Measurements from ENCODE around the gene SHLD1. TPM values are rescaled to one million over a fixed set of nuclear protein-coding genes. Genes with fewer than 3 reads are reported as not detected.
"Not testable (repeated sequence)": the region's sequence is repeated elsewhere in the genome, so short reads cannot be mapped to it uniquely, and the experiment has no call there.

The SHLD1 gene
- total and polyA plus RNA-seq, 4 donors = 2.3 to 9.5 (median 4.0) TPM

DNA sequence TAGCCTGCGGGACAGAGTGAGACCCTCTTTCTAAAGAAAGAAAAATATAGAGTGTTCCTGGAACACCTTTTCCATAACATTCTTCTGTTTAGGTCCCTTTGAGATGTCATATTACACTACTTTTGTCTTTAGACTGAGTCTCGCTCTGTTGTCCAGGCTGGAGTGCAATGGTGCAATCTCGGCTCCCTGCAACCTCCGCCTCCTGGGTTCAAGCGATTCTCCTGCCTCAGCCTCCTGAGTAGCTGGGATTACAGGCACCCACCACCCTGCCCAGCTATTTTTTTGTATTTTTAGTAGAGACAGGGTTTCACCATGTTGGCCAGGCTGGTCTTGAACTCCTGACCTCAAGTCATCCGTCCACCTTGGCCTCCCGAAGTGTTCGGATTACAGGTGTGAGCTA is 31.2 kb downstream of the SHLD1 start:
- ATAC-seq (ENCODE audit: low FRiP score); H3K9me3 ChIP-seq (ENCODE audit: control insufficient read depth, low read length); DNase-seq; H3K27me3 ChIP-seq (ENCODE audit: control insufficient read depth in 1 of 2, insufficient read depth in 2 of 2, low read length in 1 of 2); H3K36me3 ChIP-seq (ENCODE audit: control insufficient read depth in 1 of 2, insufficient read depth in 2 of 2, low read length in 1 of 2); H3K4me3 ChIP-seq (ENCODE audit: low read length in 2 of 2); H3K27ac ChIP-seq (ENCODE audit: low read depth in 1 of 2, low read length in 2 of 2); H3K4me1 ChIP-seq (ENCODE audit: control insufficient read depth in 1 of 2, insufficient read depth in 2 of 2, low read length in 2 of 2): not testable (repeated sequence)
- intact Hi-C loops (cut with DNase I) = loop anchor here in 1 of 2 donors (10.0 kb wide), 2 partner anchors 217 to 293 kb away; no protein-coding TSS in a partner anchor
- 79 to 93% methylated on average over 8 of the region's 8 CpGs for WGBS, 2 donors

DNA sequence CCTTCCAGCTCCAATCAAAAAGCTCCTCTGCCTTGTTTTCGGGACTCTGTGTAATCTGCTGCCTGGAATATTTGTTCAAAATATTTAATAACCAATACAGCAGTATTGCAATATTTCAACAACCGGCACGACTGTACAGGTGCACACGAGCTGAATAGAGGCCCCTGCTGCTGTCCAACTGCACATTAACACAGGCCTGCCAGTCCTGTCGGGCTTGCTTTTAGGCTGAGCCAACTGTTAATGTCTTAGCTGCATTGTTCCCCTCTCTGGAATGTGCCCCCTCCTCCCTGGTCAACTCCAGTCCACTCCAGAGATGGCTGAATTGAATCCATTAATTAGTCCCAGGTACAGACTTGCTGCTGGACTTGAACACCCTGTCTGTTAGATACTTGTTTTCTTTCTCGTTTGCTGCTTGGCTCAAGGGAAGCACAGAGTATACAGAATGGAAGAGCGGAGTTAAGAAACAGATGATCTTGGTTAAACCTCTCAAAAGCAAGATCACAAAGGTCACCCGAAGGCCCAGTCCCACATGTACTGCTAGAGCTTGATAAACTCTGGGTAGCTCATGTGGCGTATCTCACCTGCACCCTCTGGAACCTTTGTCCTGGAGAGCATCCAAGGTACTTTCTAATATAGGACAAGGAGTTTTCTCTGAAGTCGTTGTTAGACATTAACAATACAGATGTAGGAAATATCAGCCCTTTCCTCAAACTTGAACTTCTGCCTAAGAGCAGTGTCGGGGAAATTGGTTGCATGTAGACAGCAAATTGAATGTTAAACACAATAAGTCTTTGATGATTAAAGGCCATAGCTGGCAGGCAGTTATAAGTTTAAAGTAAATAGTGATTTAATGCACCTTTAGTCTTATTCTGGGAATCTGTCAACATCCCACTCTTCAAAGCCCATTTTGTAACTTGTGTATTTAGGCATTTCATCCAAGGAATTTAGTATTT is 31.9 kb downstream of the SHLD1 start:
- intact Hi-C loops (cut with DNase I) = loop anchor here in 1 of 2 donors (10.0 kb wide), 2 partner anchors 217 to 293 kb away; no protein-coding TSS in a partner anchor
- Histone ChIP-seq H3K4me1 (ENCODE audit: control insufficient read depth in 1 of 2, insufficient read depth in 2 of 2, low read length in 2 of 2) (no peaks in the 10 kb centered on the region), H3K4me3 (ENCODE audit: low read length in 2 of 2) (no peak overlapping the region), H3K9me3 (ENCODE audit: control insufficient read depth, low read length) (no peaks in the 10 kb centered on the region), H3K27me3 (ENCODE audit: control insufficient read depth in 1 of 2, insufficient read depth in 2 of 2, low read length in 1 of 2) (no peaks in the 10 kb centered on the region), H3K27ac (ENCODE audit: low read depth in 1 of 2, low read length in 2 of 2) (no peak overlapping the region), H3K36me3 (ENCODE audit: control insufficient read depth in 1 of 2, insufficient read depth in 2 of 2, low read length in 1 of 2) (no peaks in the 10 kb centered on the region)
- WGBS, 2 donors = 58 to 69% methylated on average over 11 of the region's 11 CpGs
- DNase-seq (no peak), ATAC-seq (ENCODE audit: low FRiP score) (no peak)

DNA sequence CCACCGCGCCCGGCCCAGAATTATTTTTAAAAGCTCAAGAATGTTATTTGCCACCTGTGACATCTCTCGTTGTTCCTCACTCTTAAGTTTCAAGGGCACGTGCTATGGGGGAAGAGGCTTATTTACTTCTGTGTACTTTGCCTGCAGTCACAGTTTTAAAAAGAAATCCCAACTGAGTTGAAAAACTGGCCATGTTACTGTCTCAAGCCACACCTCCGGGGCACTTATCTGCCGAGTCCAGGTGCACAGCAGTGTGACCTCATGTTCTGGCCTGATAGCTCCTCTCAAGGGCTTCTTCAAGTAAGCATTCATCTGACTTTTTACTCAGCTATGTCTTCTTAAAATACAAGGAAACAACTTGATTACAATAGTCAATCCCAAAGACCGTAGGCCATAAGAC is 34.5 kb downstream of the SHLD1 start:
- intact Hi-C loops (cut with DNase I) = loop anchor here (5.0 to 10.0 kb wide), 3 partner anchors 220 to 293 kb away; no protein-coding TSS in a partner anchor
- WGBS, 2 donors = 96 to 97% methylated on average over 8 of the region's 8 CpGs

DNA sequence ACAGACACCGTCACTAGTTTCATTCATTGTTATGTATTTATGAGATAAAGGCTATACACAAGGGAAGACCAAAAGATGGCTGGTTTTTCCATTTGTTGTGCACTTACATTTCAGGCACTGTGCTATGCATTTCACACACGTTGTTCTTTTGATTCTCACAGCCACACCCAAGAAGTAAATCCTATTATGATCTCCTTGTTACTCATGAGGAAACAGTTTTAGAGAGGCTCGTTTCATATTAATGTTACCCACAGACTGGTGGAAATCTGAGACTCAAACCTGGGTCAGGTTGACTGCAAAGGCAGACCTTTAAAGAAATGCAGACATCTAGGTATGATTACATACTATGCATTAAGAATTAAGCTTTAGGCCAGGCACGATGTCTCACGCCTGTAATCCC is 34.9 kb downstream of the SHLD1 start:
- Histone ChIP-seq H3K9me3 (ENCODE audit: control insufficient read depth, low read length) (no peaks in the 10 kb centered on the region), H3K27ac (ENCODE audit: low read depth in 1 of 2, low read length in 2 of 2) (no peak overlapping the region), H3K4me1 (ENCODE audit: control insufficient read depth in 1 of 2, insufficient read depth in 2 of 2, low read length in 2 of 2) (no peaks in the 10 kb centered on the region), H3K4me3 (ENCODE audit: low read length in 2 of 2) (no peak overlapping the region), H3K36me3 (ENCODE audit: control insufficient read depth in 1 of 2, insufficient read depth in 2 of 2, low read length in 1 of 2) (no peaks in the 10 kb centered on the region), H3K27me3 (ENCODE audit: control insufficient read depth in 1 of 2, insufficient read depth in 2 of 2, low read length in 1 of 2) (no peaks in the 10 kb centered on the region)
- no peak for DNase-seq
- 89 to 91% methylated on average over 5 of the region's 5 CpGs for WGBS, 2 donors
- ATAC-seq (ENCODE audit: low FRiP score) = no peak
- intact Hi-C loops (cut with DNase I) = loop anchor here (5.0 to 10.0 kb wide), 3 partner anchors 220 to 292 kb away; no protein-coding TSS in a partner anchor

More for the DNA sequence above, 34.5 kb downstream of the SHLD1 start:
- no peak for ATAC-seq (ENCODE audit: low FRiP score)
- Histone ChIP-seq H3K9me3 (ENCODE audit: control insufficient read depth, low read length) (no peaks in the 10 kb centered on the region), H3K4me3 (ENCODE audit: low read length in 2 of 2) (no peak overlapping the region), H3K27ac (ENCODE audit: low read depth in 1 of 2, low read length in 2 of 2) (no peak overlapping the region), H3K4me1 (ENCODE audit: control insufficient read depth in 1 of 2, insufficient read depth in 2 of 2, low read length in 2 of 2) (no peaks in the 10 kb centered on the region), H3K36me3 (ENCODE audit: control insufficient read depth in 1 of 2, insufficient read depth in 2 of 2, low read length in 1 of 2) (no peaks in the 10 kb centered on the region), H3K27me3 (ENCODE audit: control insufficient read depth in 1 of 2, insufficient read depth in 2 of 2, low read length in 1 of 2) (no peaks in the 10 kb centered on the region)
- no peak for DNase-seq

DNA sequence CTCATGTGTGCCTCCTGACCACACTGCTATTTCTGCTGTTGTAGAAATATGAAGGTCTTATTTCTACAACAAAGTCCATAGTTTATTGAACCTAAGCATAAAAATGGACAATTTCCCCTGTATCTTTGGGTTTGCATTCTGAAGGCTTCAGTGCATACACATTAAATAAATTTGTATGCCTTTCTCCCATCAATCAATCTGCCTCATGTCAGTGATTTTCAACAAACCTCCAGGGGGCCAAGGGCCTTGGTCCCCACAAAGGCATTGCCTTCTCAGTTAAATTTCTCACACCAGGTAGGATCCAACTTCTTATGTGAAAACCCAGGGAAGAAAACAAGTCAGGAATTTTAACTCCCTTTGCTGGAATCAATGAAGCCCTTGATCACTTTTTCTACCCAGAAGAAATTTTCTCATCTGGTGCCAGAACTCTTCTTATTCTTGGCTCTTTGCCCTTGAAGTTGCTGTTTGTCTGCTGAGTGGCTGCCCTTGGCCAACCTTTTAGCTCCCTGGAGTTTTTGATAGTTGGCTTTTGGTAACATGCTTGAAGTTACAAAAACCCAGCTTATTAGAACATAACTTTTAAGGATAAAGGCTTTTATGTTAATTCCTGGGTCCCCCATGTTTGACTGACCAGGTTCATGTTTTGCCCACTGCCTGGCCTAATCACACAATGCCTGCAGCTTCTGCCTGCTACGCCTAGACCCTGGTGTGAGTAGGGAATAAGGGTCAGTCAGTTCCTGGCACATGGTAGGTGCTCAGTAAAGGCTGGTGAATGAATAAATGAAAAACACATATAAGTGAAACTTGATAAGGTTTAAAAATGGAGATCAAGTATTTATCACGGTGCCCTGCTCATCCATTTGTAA is 37.0 kb downstream of the SHLD1 start:
- ATAC-seq (ENCODE audit: low FRiP score) = peak; percentile 16

DNA sequence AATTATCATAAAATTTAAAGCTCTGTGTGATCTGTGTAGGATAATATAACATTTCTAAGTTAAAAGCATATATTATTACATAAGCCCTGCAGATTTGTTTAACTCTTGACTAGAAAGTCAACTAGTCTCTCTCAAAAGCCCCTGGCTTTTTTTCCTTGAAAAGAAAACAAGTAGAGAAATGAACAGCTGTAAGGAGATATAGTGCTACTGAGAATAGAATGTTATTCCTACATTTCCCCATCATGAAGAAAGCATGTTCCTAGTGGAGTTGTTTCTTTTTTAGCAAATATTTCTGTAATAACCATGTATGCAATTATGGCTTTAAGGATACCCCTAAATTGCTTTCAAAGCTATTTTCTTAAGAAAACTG is 37.6 kb downstream of the SHLD1 start:
- H3K27me3 ChIP-seq (ENCODE audit: control insufficient read depth in 1 of 2, insufficient read depth in 2 of 2, low read length in 1 of 2) = no peaks in the 10 kb centered on the region
- no peaks in the 10 kb centered on the region for H3K9me3 ChIP-seq (ENCODE audit: control insufficient read depth, low read length)
- no peak for ATAC-seq (ENCODE audit: low FRiP score)

More for the DNA sequence above, 37.0 kb downstream of the SHLD1 start:
- Histone ChIP-seq H3K4me1 (ENCODE audit: control insufficient read depth in 1 of 2, insufficient read depth in 2 of 2, low read length in 2 of 2) (no peaks in the 10 kb centered on the region), H3K36me3 (ENCODE audit: control insufficient read depth in 1 of 2, insufficient read depth in 2 of 2, low read length in 1 of 2) (no peaks in the 10 kb centered on the region), H3K27ac (ENCODE audit: low read depth in 1 of 2, low read length in 2 of 2) (no peak overlapping the region), H3K27me3 (ENCODE audit: control insufficient read depth in 1 of 2, insufficient read depth in 2 of 2, low read length in 1 of 2) (no peaks in the 10 kb centered on the region), H3K9me3 (ENCODE audit: control insufficient read depth, low read length) (no peaks in the 10 kb centered on the region), H3K4me3 (ENCODE audit: low read length in 2 of 2) (no peak overlapping the region)
- intact Hi-C loops (cut with DNase I) = loop anchor here (5.0 to 10.0 kb wide), 3 partner anchors 222 to 290 kb away; no protein-coding TSS in a partner anchor
- no peak for DNase-seq
- 91 to 92% methylated on average over 2 of the region's 2 CpGs for WGBS, 2 donors

DNA sequence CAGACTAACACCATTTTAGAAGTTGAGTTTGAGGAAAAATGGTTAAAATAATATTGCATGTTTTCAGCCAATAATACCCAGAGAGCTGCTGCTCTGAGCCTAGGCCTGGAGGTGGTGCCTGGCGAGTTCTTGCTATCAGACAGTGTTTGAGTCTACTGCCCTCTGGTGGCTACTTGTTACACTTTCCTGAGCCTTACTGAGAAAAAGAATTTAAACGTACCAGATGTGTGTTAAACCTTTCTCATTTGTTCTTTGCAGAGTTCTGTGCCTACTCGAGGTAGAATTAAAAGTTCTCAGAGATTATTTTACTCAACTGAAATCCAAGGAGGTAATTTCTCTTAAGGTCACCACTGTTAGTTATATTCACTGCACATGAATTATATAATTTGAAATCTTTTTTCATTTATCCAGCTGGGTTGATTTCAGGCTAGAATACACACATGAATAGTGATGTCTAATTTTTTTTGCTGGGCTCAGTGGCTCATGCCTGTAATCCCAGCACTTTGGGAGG is 38.2 kb downstream of the SHLD1 start:
- H3K4me1 ChIP-seq (ENCODE audit: control insufficient read depth in 1 of 2, insufficient read depth in 2 of 2, low read length in 2 of 2) = no peaks in the 10 kb centered on the region
- no peaks in the 10 kb centered on the region for H3K36me3 ChIP-seq (ENCODE audit: control insufficient read depth in 1 of 2, insufficient read depth in 2 of 2, low read length in 1 of 2)
- 1 to 3% methylated on average over 3 of the region's 3 CpGs for WGBS, 2 donors
- DNase-seq (peak; percentile 81 to 82), ATAC-seq (ENCODE audit: low FRiP score) (peak; percentile 92)
- no peaks in the 10 kb centered on the region for H3K9me3 ChIP-seq (ENCODE audit: control insufficient read depth, low read length)
- no peaks in the 10 kb centered on the region for H3K27me3 ChIP-seq (ENCODE audit: control insufficient read depth in 1 of 2, insufficient read depth in 2 of 2, low read length in 1 of 2)
- no peak overlapping the region for H3K27ac ChIP-seq (ENCODE audit: low read depth in 1 of 2, low read length in 2 of 2)
- H3K4me3 ChIP-seq (ENCODE audit: low read length in 2 of 2) = no peak overlapping the region
- intact Hi-C loops (cut with DNase I) = loop anchor here (1.0 to 10.0 kb wide), 4 partner anchors 224 to 289 kb away; no protein-coding TSS in a partner anchor

More for the DNA sequence above, 37.6 kb downstream of the SHLD1 start:
- Histone ChIP-seq H3K4me1 (ENCODE audit: control insufficient read depth in 1 of 2, insufficient read depth in 2 of 2, low read length in 2 of 2) (no peaks in the 10 kb centered on the region), H3K4me3 (ENCODE audit: low read length in 2 of 2) (no peak overlapping the region), H3K27ac (ENCODE audit: low read depth in 1 of 2, low read length in 2 of 2) (no peak overlapping the region), H3K36me3 (ENCODE audit: control insufficient read depth in 1 of 2, insufficient read depth in 2 of 2, low read length in 1 of 2) (no peaks in the 10 kb centered on the region)
- no peak for DNase-seq
- intact Hi-C loops (cut with DNase I) = loop anchor here (1.0 to 10.0 kb wide), 4 partner anchors 223 to 290 kb away; no protein-coding TSS in a partner anchor

DNA sequence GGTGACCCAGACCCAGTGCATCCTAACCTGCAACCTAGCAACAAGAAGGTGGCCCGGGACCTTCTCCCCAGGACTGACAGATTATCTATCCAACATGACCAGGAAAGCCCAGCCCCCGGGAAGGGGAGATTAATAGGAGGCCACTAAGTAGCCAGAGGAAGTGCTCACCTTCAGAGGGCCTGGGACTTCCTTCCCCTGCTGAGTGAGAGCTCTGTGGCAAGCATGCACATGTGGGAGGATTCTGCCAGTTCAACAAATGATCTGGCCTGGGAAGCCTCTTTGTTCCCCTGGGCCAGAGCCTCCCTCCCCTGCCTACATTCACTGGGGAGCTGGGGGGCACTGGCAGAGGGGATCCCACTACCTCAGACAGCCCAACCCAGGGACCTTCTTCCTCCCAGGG is 39.6 kb downstream of the SHLD1 start:
- Histone ChIP-seq H3K36me3 (ENCODE audit: control insufficient read depth in 1 of 2, insufficient read depth in 2 of 2, low read length in 1 of 2) (no peaks in the 10 kb centered on the region), H3K9me3 (ENCODE audit: control insufficient read depth, low read length) (no peaks in the 10 kb centered on the region), H3K27ac (ENCODE audit: low read depth in 1 of 2, low read length in 2 of 2) (no peak overlapping the region), H3K4me1 (ENCODE audit: control insufficient read depth in 1 of 2, insufficient read depth in 2 of 2, low read length in 2 of 2) (no peaks in the 10 kb centered on the region), H3K27me3 (ENCODE audit: control insufficient read depth in 1 of 2, insufficient read depth in 2 of 2, low read length in 1 of 2) (no peaks in the 10 kb centered on the region), H3K4me3 (ENCODE audit: low read length in 2 of 2) (no peak overlapping the region)
- 91 to 100% methylated on average over 2 of the region's 2 CpGs for WGBS, 2 donors
- intact Hi-C loops (cut with DNase I) = loop anchor here (5.0 to 10.0 kb wide), 3 partner anchors 225 to 287 kb away; no protein-coding TSS in a partner anchor
- ATAC-seq (ENCODE audit: low FRiP score) (no peak), DNase-seq (no peak)

Measured in aorta (tissue), 5 donors.